Choroid plexus epithelial cell (primary cell): ENCODE data around the gene PMIS2.

Experiments used
- DNase-seq: peaks from one replicate; pipeline ENCODE4 v3.0.0-alpha.2; 2010; ENCODE audit warnings: low read depth
- H3K4me3 ChIP-seq: 2 replicates; pipeline ENCODE4 v1.5.1; 2011; ENCODE audit warnings: low read depth, mild to moderate bottlenecking, control low read depth, low read length, moderate library complexity
- CTCF ChIP-seq: conservative IDR thresholded peaks from 2 replicates; pipeline ENCODE4 v1.5.1; 2011; ENCODE audit warnings: low read depth, mild to moderate bottlenecking, control low read depth, inconsistent platforms, low read length, moderate library complexity

The PMIS2 gene

GRCh38 chr19:35619290-35619923 lies 33.4 kb downstream of the PMIS2 start:
- DNase-seq: no peak
- no peak for TF ChIP-seq CTCF
- H3K4me3 ChIP-seq: no peak overlapping the region

- H3K4me3 ChIP-seq: no peak overlapping the region
- no peak for DNase-seq
- TF ChIP-seq CTCF: no peak
Observed at GRCh38 chr19:35620001-35620400, 34.0 kb downstream of the PMIS2 start.

- TF ChIP-seq CTCF: no peak
- DNase-seq: no peak
Observed at GRCh38 chr19:35621708-35622107, 35.7 kb downstream of the PMIS2 start.

GRCh38 chr19:35622750-35623149 lies 36.8 kb downstream of the PMIS2 start:
- DNase-seq: no peak
- TF ChIP-seq CTCF: no peak
- H3K4me3 ChIP-seq: no peak overlapping the region

More at GRCh38 chr19:35621708-35622107, 35.7 kb downstream of the PMIS2 start:
- no peak overlapping the region for H3K4me3 ChIP-seq

- TF ChIP-seq CTCF: no peak
- H3K4me3 ChIP-seq: no peak overlapping the region
- DNase-seq: no peak
Observed at GRCh38 chr19:35623327-35624010, 37.5 kb downstream of the PMIS2 start.

- no peak for TF ChIP-seq CTCF
- H3K4me3 ChIP-seq: peak overlapping the region; percentile 96
- DNase-seq: no peak
Observed at GRCh38 chr19:35628264-35628564, 42.2 kb downstream of the PMIS2 start.
